ENCODE results near the gene RNF220.

- no peak for TF ChIP-seq POLR2A (IDR thresholded peaks at IDR 0.05)
- TF ChIP-seq CTCF (IDR thresholded peaks at IDR 0.05), result no peak
- TF ChIP-seq EP300 (IDR thresholded peaks at IDR 0.05; ENCODE audit: low read depth), result no peak
- no peak for TF ChIP-seq POLR2AphosphoS5 (IDR thresholded peaks at IDR 0.05)
These were observed 296.1 kb downstream of the RNF220 start for GRCh38 chr1:44701141-44701573.
